ENCODE results near the gene POLD1.
A peak's percentile ranks its signal among the peaks of the same experiment; 100 is the strongest.

The POLD1 gene

DNA sequence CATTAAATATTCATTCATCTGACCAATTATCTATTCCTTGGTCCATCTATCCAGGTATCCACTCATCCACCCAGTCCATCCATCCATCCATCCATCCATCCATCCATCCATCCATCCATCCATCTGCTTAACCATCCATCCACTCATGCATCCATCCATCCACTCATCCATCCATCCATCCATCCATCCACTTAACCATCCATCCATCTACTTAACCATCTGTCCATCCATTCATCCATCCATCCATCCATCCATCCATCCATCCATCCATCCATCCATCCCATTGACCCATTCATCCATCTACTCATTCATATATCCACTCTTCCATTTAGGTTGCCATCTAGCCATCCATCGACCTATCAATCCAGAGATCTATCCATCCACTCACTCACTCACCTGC, 59.9 kb downstream of the POLD1 start:
- DNase-seq: no peak

DNA sequence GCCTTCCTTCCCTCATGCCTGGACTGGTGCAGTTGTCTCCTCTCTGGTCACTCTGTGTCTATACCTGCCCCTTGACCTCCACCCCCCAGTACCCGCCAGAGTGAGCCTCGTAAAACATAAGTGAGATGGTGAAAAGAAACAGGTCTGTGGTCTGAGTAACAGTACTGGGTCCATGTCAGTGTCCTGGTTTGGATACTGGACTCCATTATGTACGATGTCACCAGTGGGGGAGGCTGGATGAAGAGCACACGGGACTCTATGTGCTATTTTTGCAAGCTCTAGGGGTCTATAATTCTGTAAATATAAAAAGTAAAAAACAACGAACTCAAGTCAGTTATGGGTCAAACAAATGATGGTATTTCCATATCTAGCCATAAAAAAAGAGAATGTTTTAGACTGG, 62.9 kb downstream of the POLD1 start:
- no peak for DNase-seq

DNA sequence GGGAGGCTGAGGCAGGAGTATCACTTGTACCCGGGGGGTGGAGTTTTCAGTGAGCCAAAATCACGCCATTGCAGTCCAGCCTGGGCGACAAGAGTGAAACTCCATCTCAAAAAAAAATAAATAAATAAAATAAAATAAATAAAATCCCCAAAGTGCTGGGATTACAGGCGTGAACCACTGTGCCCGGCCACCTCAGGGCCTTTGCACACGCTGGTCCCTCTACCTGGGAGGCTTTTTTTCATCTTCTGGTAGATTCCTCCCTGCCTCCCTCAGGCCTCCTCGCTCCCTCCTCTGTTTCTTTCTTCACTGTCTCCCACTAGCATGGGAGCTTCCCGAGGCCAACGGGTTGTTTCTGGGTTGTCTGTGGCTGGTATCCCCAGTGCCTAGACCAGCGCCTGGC, 63.6 kb downstream of the POLD1 start:
- DNase-seq: no peak

DNA sequence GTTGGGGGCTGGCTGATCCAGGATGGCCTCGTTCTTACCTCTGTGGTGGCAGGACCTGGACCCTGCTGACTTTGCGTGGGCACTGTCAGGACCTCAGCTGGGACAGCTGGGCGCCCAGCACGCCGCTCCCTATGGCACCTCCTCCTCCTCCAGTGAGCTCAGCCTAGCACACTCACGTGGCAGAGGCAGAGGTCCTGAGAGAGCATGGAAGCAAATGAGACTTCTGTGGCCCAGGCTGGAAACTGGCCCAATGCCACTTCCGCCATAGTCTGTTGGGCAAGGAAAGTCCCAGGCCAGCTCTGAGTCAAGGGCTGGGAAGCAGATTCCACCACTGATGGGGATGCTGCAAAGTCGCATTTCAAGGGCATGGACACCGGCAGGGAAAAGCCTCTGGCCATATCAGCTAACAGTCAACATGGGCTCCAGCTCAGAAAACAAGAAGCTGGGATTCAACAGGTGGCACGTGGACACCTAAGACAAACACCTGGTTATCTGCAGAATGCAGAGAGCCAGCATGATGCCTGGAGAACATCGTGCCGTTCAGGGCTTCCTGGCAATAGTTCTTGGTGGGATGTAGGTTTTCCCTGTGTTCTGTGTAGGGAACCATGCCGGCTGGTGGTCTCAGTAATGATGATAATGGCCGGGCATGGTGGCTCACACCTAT, 65.2 kb downstream of the POLD1 start:
- no peak for DNase-seq

DNA sequence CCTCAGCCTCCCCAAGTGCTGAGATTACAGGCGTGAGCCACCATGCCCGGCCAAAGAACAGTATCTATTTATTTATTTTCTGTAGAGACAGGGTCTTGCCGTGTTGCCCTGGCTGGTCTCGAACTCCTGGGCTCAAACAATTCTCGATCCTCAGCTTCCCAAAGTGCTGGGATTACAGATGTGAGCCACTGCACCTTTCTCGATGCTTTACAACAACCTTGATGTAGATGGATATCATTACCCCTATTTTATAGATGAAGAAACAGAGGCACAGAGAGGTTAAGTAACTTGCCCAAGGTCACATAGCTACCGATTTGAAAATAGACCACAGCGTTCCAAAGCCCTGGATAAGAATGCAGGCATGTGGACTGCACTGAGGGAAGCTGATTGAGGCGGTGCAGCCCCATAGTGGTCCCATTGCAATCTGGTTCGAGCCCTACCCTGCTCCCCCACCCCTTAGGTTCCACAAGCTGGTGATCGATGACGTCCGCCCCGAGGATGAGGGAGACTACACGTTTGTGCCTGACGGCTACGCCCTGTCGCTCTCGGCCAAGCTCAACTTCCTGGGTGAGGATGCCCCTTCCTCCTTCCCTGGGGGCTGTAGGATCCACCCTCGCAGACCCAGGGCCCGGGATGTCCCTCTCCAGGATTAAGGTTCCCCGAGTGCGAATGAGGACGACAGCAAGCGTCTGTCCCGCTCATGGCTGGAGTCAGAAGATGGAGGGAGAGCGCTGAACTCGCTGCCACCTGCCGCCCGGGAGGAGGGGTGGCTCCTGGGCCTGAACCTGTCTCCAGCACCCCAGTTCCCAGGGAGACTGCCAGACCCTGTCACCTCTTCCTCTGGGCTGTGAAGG, 66.4 kb downstream of the POLD1 start:
- DNase-seq: no peak

- no peak for DNase-seq
Observed at GRCh38 chr19:50451223-50451534, 67.0 kb downstream of the POLD1 start.

- DNase-seq: no peak
Observed at GRCh38 chr19:50453243-50453642, 69.1 kb downstream of the POLD1 start.

DNA sequence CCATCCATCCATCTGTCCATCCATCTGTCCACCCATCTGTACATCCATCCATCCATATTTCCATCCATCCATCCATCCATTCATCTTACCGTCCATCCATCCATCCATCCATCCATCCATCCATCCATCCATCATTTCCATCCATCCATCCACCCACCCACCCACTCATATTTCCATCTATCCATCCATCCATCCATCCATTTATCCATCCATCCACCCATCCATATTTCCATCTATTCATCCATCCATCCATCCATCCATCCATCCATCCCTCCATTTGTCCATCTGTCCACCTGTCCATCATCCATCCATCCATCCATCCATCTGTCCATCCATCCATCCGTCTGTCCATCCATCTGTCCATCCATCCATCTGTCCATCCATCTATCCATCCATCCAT, 71.8 kb downstream of the POLD1 start:
- DNase-seq: no peak

GRCh38 chr19:50457300-50457699, 73.2 kb downstream of the POLD1 start:
- no peak for DNase-seq

GRCh38 chr19:50458396-50459066, 74.4 kb downstream of the POLD1 start:
- DNase-seq: no peak

DNA sequence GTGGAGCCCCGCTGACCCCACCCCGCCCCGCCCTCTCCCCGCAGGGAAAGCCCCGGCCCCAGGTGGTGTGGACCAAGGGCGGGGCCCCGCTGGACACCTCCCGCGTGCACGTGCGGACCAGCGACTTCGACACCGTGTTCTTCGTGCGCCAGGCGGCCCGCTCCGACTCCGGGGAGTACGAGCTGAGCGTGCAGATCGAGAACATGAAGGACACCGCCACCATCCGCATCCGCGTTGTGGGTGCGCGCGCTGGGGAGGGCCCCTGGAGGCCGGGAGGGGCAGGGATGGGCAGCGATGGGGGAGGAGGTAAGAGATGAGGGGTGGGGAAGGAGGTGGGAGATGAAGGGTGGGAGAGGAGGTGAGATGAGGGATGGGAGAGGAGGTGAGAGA, 74.9 kb downstream of the POLD1 start:
- DNase-seq: no peak

DNA sequence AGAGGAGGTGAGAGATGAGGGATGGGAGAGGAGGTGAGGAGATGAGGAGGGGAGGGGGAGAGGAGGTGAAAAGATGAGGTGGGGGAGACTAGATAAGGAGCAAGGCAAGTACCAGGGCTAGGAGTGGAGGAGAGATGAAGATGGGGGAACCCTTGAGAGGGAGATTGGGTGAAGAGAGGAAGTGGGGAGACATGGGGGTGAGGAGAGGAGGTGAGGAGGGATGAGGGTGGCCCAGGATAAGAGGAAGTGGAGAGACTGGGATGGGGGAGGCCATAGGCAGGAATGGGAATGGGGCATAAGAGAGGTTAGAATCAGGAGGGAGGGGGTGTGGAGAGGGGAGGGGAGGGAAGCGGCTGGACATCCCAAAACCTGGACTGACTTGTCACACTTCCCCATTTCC, 75.5 kb downstream of the POLD1 start:
- DNase-seq: no peak

- no peak for DNase-seq
Observed at GRCh38 chr19:50460161-50460765, 76.1 kb downstream of the POLD1 start.

DNA sequence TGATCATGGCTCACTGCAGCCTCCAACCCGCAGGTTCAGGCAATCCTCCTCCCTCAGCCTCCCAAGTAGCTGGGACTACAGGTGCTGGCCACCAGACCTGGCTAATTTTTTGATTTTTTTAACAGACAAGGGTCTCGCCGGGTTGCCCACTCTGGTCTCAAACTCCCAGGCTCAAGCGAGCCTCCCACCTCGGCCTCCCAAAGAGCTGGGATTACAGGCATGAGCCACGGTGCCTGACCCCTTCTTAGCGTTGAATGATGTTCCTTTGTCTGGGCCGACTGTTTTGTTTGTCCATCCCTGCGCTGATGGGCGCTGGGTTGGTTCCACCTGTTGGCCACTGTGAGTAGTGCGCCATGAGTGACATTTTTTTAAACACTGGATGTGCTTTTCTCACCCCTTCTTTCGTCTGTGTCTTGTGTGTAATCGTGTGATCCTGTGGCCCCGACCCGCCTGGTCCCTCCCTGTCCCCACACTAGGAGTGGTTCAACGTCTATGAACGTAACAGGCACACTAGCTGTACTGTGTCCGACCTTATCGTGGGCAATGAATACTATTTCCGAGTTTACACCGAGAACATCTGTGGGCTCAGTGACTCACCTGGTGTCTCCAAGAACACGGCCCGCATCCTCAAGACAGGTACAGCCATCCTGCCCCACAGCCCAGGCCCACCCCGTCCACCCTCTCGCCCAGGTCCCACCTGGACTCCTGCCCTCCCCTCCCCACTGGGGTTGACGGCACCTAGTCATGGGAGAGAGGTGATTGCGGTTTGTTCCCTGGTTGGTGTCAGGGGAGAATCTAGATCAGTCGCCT, 77.1 kb downstream of the POLD1 start:
- DNase-seq: peak; percentile 25

- DNase-seq: no peak
Observed at GRCh38 chr19:50462970-50463369, 78.8 kb downstream of the POLD1 start.

GRCh38 chr19:50464348-50464747, 80.2 kb downstream of the POLD1 start:
- no peak for DNase-seq

GRCh38 chr19:50465000-50465399, 80.9 kb downstream of the POLD1 start:
- no peak for DNase-seq

DNA sequence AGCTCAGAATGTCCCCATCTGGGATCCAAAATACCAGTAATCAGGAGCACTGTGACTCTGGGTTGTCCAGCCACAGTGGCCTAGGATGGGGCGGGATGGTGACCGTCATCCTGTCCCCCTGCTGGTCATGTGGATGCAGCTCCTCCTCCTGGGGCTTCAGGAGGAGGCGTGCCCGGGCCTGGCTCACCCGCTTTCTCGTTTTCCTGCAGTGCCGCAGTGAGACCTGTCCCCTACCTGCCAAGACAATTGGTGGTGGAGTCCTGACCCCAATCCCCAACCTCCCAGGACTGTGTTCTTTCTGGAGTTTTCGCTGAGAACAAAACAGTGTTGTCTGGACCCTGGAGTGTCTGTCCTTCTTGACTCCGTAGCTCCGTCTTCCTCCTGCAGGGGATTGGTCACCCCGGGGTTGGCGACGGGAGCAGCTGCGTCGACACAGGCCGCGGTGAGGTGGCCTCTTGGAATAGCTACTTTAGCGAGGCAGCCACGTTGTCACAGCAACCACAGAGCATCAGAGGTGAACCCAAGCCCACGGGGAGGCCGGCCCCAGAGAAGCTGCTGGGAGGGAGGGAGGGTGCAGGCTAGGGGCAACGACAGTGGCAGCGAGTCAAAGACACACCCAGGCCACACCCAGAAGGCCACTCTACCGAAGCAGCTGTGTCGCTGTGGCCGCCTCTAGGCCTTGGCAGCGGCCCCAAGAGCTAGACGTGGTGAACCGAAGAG, 82.0 kb downstream of the POLD1 start:
- no peak for DNase-seq

DNA sequence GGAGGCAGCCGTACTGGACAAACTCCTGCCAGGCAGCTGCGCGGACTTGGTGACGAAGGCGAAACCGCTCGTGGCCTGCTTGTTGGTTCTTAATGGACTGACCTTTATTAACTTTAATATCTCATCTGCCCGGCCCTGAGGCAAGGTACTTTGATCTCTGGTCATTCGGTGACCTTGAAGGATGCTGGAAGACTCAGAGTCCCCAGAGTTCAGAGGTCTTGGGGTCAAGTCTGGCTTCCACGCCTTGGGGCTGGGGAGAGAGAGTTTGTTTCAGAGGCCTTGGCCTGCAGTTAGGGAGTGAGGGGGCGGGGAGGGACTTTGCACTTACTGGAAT, 82.5 kb downstream of the POLD1 start:
- DNase-seq: no peak

DNA sequence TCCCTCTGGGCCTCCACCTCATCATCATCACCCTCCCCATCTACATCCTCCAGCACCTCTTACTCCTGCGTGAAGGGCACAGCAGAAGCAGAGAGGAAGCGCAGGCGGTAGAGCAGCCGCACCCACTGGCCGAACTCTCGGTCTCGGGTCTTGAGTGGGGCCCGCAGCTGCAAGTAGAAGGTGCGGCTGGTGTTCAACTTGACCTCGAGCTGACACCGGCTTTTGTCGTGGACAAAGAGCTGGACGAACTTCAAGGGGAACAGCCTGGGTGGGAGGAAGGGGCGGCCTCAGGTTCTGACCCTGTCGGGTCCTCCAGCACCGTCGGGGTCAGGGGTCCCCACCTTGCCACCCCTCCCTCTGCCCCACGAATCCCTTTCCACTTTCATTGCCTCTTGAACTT, 83.4 kb downstream of the POLD1 start:
- DNase-seq: no peak

All from activated effector memory CD4-positive, alpha-beta T cell treated with Interleukin-2 at 50 U/mL for 16 hours (primary cell).